ENCODE data around the gene RSBN1L. TPM values are rescaled to one million over a fixed set of nuclear protein-coding genes. Genes with fewer than 3 reads are reported as not detected.

The RSBN1L gene
- polyA plus RNA-seq, 2 of the 4 experiments (the other 2 are of a cell fraction), result 11.1 to 13.0 TPM

- TF ChIP-seq RCOR1 (IDR thresholded peaks at IDR 0.05; ENCODE audit: low read depth, low read length) (no peak), SREBF2 (IDR thresholded peaks at IDR 0.05) (no peak), HEYL (CRISPR knock-in tag; IDR thresholded peaks at IDR 0.05) (no peak), JUNB (IDR thresholded peaks at IDR 0.05) (no peak), RNF2 (IDR thresholded peaks at IDR 0.05; ENCODE audit: borderline replicate concordance, low read depth) (no peak), REST (IDR thresholded peaks at IDR 0.05) (no peak), ZSCAN20 (CRISPR knock-in tag; IDR thresholded peaks at IDR 0.05) (no peak), HMGXB4 (CRISPR knock-in tag; IDR thresholded peaks at IDR 0.05; ENCODE audit: borderline replicate concordance) (no peak), CHD2 (IDR thresholded peaks at IDR 0.05; ENCODE audit: low read length, partially characterized antibody) (no peak)
Observed at GRCh38 chr7:77696643-77697534, 630 bp downstream of the RSBN1L start (continued).

GRCh38 chr7:77697535-77697831 is 1.2 kb downstream of the RSBN1L start:
- FAIRE-seq, result no peak
- Histone ChIP-seq H3K4me2 (peak overlapping the region; percentile 94), H3K9me3 (no peaks in the 10 kb centered on the region), H3K4me3 (peak overlapping the region; percentile 88), H3K27ac (peak overlapping the region; percentile 93), H3K4me1 (peaks cover 20% of the 10 kb centered on the region)
- ATAC-seq, result no peak
- no peak for DNase-seq (ENCODE audit: low read depth in 1 of 2, low spot score in 1 of 2)
- CTCF ChIA-PET, result interaction anchor here (0.8 to 3.3 kb wide), 8 partner anchors 13 to 101 kb away, joined by 3 to 12 read pairs (median 4); partner anchors contain the start of genes PHTF2 and TMEM60
- TF ChIP-seq KDM5A (IDR thresholded peaks at IDR 0.05) (no peak), RNF2 (IDR thresholded peaks at IDR 0.05; ENCODE audit: borderline replicate concordance, low read depth) (no peak), KDM1A (IDR thresholded peaks at IDR 0.05; ENCODE audit: low read depth) (no peak), ZC3H11A (IDR thresholded peaks at IDR 0.05) (no peak), ZSCAN20 (CRISPR knock-in tag; IDR thresholded peaks at IDR 0.05) (no peak), NFE2L2 (conservative IDR thresholded peaks at IDR 0.05; ENCODE audit: low read length) (no peak), CBX2 (IDR thresholded peaks at IDR 0.05; ENCODE audit: borderline replicate concordance, low read depth) (no peak)
- POLR2A ChIA-PET, result interaction anchor here (1.0 kb wide), 1 partner anchor 8 kb away, joined by 3 read pairs; no protein-coding TSS in a partner anchor
- WGBS (ENCODE audit: missing lambda C conversion rate), result 2% methylated on average over 10 of the region's 10 CpGs

GRCh38 chr7:77698042-77698625 is 1.9 kb downstream of the RSBN1L start:
- peaks cover 24% of the 10 kb centered on the region for H3K4me1 ChIP-seq
- H3K9me3 ChIP-seq, result no peaks in the 10 kb centered on the region
- FAIRE-seq (no peak), ATAC-seq (no peak), DNase-seq (ENCODE audit: low read depth in 1 of 2, low spot score in 1 of 2) (no peak)
- H3K4me3 ChIP-seq, result peak overlapping the region; percentile 88
- H3K4me2 ChIP-seq, result peak overlapping the region; percentile 94
- TF ChIP-seq REST (IDR thresholded peaks at IDR 0.05) (no peak), EHF (CRISPR knock-in tag; IDR thresholded peaks at IDR 0.05) (no peak)
- peak overlapping the region; percentile 93; a peak in 2 of 6 replicates for H3K27ac ChIP-seq
- CTCF ChIA-PET, result interaction anchor here (0.8 to 3.3 kb wide), 7 partner anchors 13 to 100 kb away, joined by 3 to 12 read pairs (median 4); partner anchors contain the start of genes PHTF2 and TMEM60
- POLR2A ChIA-PET, result interaction anchor here (1.0 kb wide), 1 partner anchor 8 kb away, joined by 3 read pairs; no protein-coding TSS in a partner anchor
